Measurements from ENCODE around the gene OR4K13. TPM values are rescaled to one million over a fixed set of nuclear protein-coding genes. Genes with fewer than 3 reads are reported as not detected.

Gene OR4K13
- total and polyA plus RNA-seq, 5 donors from 2014 or later: not detected

GRCh38 chr14:20008156-20008555 lies 27.7 kb downstream of the OR4K13 start:
- H3K9me3 ChIP-seq (ENCODE audit: control insufficient read depth in 2 of 2, low read length in 2 of 2): no peaks in the 10 kb centered on the region
- H3K27me3 ChIP-seq (ENCODE audit: control insufficient read depth, insufficient read depth, low read length): no peaks in the 10 kb centered on the region
- Mint-ChIP-seq H3K27ac (no peak overlapping the region), H3K27me3 (no peaks in the 10 kb centered on the region), H3K36me3 (no peaks in the 10 kb centered on the region), H3K9me3 (peaks cover 0 to 13% (median 3%) of the 10 kb centered on the region in 7 donors), H3K4me3 (no peak overlapping the region), H3K4me1 (peaks cover 0 to 4% (median under 1%) of the 10 kb centered on the region in 4 donors)
- no peak overlapping the region for H3K27ac ChIP-seq (ENCODE audit: insufficient read depth, low read length, poor library complexity, severe bottlenecking)
- H3K4me1 ChIP-seq (ENCODE audit: control insufficient read depth, insufficient read depth, low read length, poor library complexity, severe bottlenecking): no peaks in the 10 kb centered on the region
- no peak overlapping the region for H3K4me3 ChIP-seq (ENCODE audit: low read depth, low read length)
- ATAC-seq (ENCODE audit: low read depth in 2 of 2) (no peak), DNase-seq (no peak)
- no peaks in the 10 kb centered on the region for H3K36me3 ChIP-seq (ENCODE audit: control insufficient read depth, insufficient read depth, low read length)

GRCh38 chr14:20002319-20002718 lies 33.5 kb downstream of the OR4K13 start:
- Histone ChIP-seq H3K9me3 (ENCODE audit: control insufficient read depth in 2 of 2, low read length in 2 of 2) (no peaks in the 10 kb centered on the region), H3K27ac (ENCODE audit: insufficient read depth, low read length, poor library complexity, severe bottlenecking) (no peak overlapping the region), H3K4me3 (ENCODE audit: low read depth, low read length) (no peak overlapping the region), H3K4me1 (ENCODE audit: control insufficient read depth, insufficient read depth, low read length, poor library complexity, severe bottlenecking) (no peaks in the 10 kb centered on the region), H3K36me3 (ENCODE audit: control insufficient read depth, insufficient read depth, low read length) (no peaks in the 10 kb centered on the region), H3K27me3 (ENCODE audit: control insufficient read depth, insufficient read depth, low read length) (no peaks in the 10 kb centered on the region)
- Mint-ChIP-seq H3K27ac (no peak overlapping the region), H3K4me1 (peaks cover 0 to 2% (median 0%) of the 10 kb centered on the region in 4 donors), H3K4me3 (no peak overlapping the region), H3K9me3 (peaks cover 0 to 3% (median 2%) of the 10 kb centered on the region in 7 donors), H3K27me3 (no peaks in the 10 kb centered on the region), H3K36me3 (no peaks in the 10 kb centered on the region)
- DNase-seq (no peak), ATAC-seq (ENCODE audit: low read depth in 2 of 2) (no peak)

- Histone ChIP-seq H3K27me3 (ENCODE audit: control insufficient read depth, insufficient read depth, low read length) (no peaks in the 10 kb centered on the region), H3K27ac (ENCODE audit: insufficient read depth, low read length, poor library complexity, severe bottlenecking) (no peak within 1 kb of the TSS), H3K9me3 (ENCODE audit: control insufficient read depth in 2 of 2, low read length in 2 of 2) (no peaks in the 10 kb centered on the region), H3K4me3 (ENCODE audit: low read depth, low read length) (no peak within 1 kb of the TSS), H3K4me1 (ENCODE audit: control insufficient read depth, insufficient read depth, low read length, poor library complexity, severe bottlenecking) (no peaks in the 10 kb centered on the region), H3K36me3 (ENCODE audit: control insufficient read depth, insufficient read depth, low read length) (no peaks in the 10 kb centered on the region)
- Mint-ChIP-seq H3K36me3 (no peaks in the 10 kb centered on the region), H3K9me3 (peaks cover 0 to 3% (median 2%) of the 10 kb centered on the region in 7 donors), H3K4me1 (no peaks in the 10 kb centered on the region), H3K4me3 (no peak within 1 kb of the TSS), H3K27ac (no peak within 1 kb of the TSS), H3K27me3 (no peaks in the 10 kb centered on the region)
- DNase-seq (no peak), ATAC-seq (ENCODE audit: low read depth in 2 of 2) (no peak)
These were observed 34.0 kb downstream of the OR4K13 start, which contains the start of gene OR4Q2 for GRCh38 chr14:20001863-20002262. Gene OR4Q2, plus strand, starts transcription at chr14:20002163.

GRCh38 chr14:19993438-19993837 lies 42.4 kb downstream of the OR4K13 start:
- Mint-ChIP-seq H3K4me1 (peaks cover 0 to 3% (median 0%) of the 10 kb centered on the region in 4 donors), H3K27ac (no peak overlapping the region), H3K36me3 (no peaks in the 10 kb centered on the region), H3K27me3 (no peaks in the 10 kb centered on the region), H3K4me3 (no peak overlapping the region), H3K9me3 (peaks cover 1 to 11% (median 4%) of the 10 kb centered on the region in 7 donors)
- ATAC-seq (ENCODE audit: low read depth in 2 of 2): no peak
- DNase-seq: no peak
- no peak overlapping the region for H3K27ac ChIP-seq (ENCODE audit: insufficient read depth, low read length, poor library complexity, severe bottlenecking)
- H3K4me1 ChIP-seq (ENCODE audit: control insufficient read depth, insufficient read depth, low read length, poor library complexity, severe bottlenecking): no peaks in the 10 kb centered on the region
- H3K9me3 ChIP-seq (ENCODE audit: control insufficient read depth in 2 of 2, low read length in 2 of 2): no peaks in the 10 kb centered on the region
- H3K27me3 ChIP-seq (ENCODE audit: control insufficient read depth, insufficient read depth, low read length): no peaks in the 10 kb centered on the region
- H3K36me3 ChIP-seq (ENCODE audit: control insufficient read depth, insufficient read depth, low read length): no peaks in the 10 kb centered on the region
- H3K4me3 ChIP-seq (ENCODE audit: low read depth, low read length): no peak overlapping the region

Other genes with a start within 250 kb of the OR4K13 start
- not detected for gene OR4N2, start 232.3 kb downstream of the OR4K13 start, total RNA-seq
- not detected for gene OR4N2, start 232.3 kb downstream of the OR4K13 start, polyA plus RNA-seq
- gene OR4K2, start 160.9 kb downstream of the OR4K13 start, total RNA-seq: not detected
- not detected for gene OR4K2, start 160.9 kb downstream of the OR4K13 start, polyA plus RNA-seq
- not detected for gene OR4K5, start 115.4 kb downstream of the OR4K13 start, total RNA-seq
- not detected for gene OR4K5, start 115.4 kb downstream of the OR4K13 start, polyA plus RNA-seq
- gene OR4K1, start 105.1 kb downstream of the OR4K13 start, total RNA-seq: not detected
- gene OR4K1, start 105.1 kb downstream of the OR4K13 start, polyA plus RNA-seq: not detected
- gene OR4K15, start 60.4 kb downstream of the OR4K13 start, total RNA-seq: not detected
- not detected for gene OR4K15, start 60.4 kb downstream of the OR4K13 start, polyA plus RNA-seq
- not detected for gene OR4Q2, start 33.9 kb downstream of the OR4K13 start, total RNA-seq
- not detected for gene OR4Q2, start 33.9 kb downstream of the OR4K13 start, polyA plus RNA-seq
- not detected for gene OR4K14, start 16.7 kb downstream of the OR4K13 start, total RNA-seq
- gene OR4K14, start 16.7 kb downstream of the OR4K13 start, polyA plus RNA-seq: not detected
- gene OR4L1, start 24.0 kb upstream of the OR4K13 start, total RNA-seq: not detected
- gene OR4L1, start 24.0 kb upstream of the OR4K13 start, polyA plus RNA-seq: not detected
- gene OR4K17, start 74.7 kb upstream of the OR4K13 start, total RNA-seq: not detected
- gene OR4K17, start 74.7 kb upstream of the OR4K13 start, polyA plus RNA-seq: not detected
- gene OR4N5, start 102.8 kb upstream of the OR4K13 start, total RNA-seq: not detected
- not detected for gene OR4N5, start 102.8 kb upstream of the OR4K13 start, polyA plus RNA-seq
- gene OR11G2, start 154.9 kb upstream of the OR4K13 start, total RNA-seq: not detected
- gene OR11G2, start 154.9 kb upstream of the OR4K13 start, polyA plus RNA-seq: not detected
- not detected for gene OR11H6, start 187.7 kb upstream of the OR4K13 start, total RNA-seq
- not detected for gene OR11H6, start 187.7 kb upstream of the OR4K13 start, polyA plus RNA-seq
- not detected for gene OR11H7, start 192.9 kb upstream of the OR4K13 start, total RNA-seq
- not detected for gene OR11H7, start 192.9 kb upstream of the OR4K13 start, polyA plus RNA-seq
- gene OR11H4, start 203.2 kb upstream of the OR4K13 start, total RNA-seq: not detected
- not detected for gene OR11H4, start 203.2 kb upstream of the OR4K13 start, polyA plus RNA-seq

All from CD4-positive, CD25-positive, alpha-beta regulatory T cell (primary cell).